Cerebellar nuclear complex (tissue), 1 donor: ENCODE measurements around the gene GAK.

Experiments
- DNase-seq, 2 experiments: peaks; one replicate each; lab custom pipeline; 2025; lab: John Stamatoyannopoulos, UW

The GAK gene

DNA sequence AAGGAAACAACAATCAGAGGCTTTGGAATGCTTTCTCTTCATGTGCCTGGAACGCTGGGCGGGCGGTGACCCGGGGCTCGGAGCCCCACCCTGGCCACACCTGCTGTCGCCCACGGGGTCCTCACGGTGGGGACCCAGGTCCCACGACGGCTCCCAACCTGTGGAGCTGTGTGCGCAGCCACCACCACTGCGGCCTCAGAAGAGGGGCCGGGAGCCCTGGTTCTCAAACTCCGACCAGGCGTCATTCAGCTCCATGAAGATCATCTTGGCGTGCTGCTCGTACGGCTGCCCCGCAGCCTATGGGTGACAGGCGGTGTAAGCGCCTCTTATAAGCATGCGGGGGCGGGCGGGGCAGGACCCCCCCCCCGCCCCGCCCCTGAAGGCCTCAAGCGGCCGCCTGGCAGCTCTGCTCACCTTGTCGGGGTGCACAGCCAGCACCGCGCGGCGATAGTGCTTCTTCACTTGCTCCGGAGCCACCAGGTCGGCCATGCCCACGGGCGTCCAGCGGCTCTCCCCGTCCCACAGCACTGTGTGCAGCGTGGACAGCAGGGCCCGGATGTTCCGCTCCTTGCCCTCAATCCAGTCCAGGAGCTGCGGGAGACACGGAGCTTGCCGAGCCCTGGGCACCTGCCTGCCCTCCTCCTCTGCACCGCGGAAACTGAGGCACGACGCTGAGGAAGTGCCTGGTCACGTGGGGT lies 82.5 kb downstream of the GAK start:
- no peak for DNase-seq

DNA sequence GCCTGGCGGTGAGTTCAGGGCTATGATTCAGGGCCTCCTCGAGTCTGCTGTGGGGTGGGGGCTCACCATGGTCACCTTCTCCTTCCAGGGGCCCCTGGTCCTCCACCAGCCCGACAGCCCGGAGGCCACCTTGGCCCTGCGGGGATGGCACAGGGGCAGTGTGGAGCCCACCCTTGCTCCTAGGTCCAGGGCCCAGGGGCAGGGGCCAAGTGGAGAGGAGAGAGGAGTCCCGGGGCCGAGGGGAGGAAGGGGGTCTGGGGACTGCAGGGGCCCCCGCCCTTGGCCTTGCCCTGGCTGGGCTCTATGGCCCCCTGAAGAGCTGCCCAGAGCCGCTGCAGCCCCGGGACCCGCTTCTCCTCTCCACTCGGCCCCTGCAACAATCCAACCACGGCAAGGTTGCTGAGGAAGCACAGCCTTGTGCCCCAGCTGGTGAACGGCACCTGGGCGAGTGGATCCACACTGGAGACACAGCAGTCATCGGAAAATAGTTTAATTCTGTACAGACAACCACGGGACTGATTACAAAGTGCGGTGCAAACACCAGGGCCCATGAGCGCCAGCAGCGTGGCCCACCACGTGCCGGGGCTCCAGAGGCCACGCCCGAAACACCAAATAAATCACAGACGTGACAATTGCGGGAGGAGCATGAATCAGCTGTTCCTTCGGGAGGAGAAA lies 83.2 kb downstream of the GAK start:
- DNase-seq, result no peak

- DNase-seq, result no peak
Observed at GRCh38 chr4:848307-848691, 83.8 kb downstream of the GAK start.

DNA sequence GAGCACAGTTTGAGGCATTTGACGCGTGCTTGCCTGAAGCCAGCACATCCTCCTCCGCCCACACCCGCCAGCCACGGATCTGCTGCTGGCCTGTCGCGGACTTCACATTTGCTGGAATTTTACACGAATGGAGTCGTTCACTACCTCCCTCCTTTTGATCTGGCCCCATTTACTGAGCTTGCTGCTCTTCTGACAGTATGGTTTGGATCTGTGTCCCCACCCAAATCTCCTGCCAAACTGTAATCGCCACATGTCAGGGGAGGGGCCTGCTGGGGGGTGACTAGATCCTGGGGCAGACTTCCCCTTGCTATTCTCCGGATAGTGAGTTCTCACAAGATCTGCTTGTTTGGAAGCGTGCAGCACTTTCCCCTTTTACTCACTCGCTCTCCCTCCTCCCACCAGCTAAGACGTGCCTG lies 86.3 kb downstream of the GAK start:
- no peak for DNase-seq

- DNase-seq, result no peak
Observed at GRCh38 chr4:845233-845835, 86.8 kb downstream of the GAK start.

GRCh38 chr4:844752-845232 lies 87.3 kb downstream of the GAK start:
- no peak for DNase-seq

- DNase-seq, result no peak
Observed at GRCh38 chr4:839675-840443, 92.3 kb downstream of the GAK start.

- DNase-seq, result no peak
Observed at GRCh38 chr4:837772-838171, 94.3 kb downstream of the GAK start.

GRCh38 chr4:836750-837301 lies 95.3 kb downstream of the GAK start:
- no peak for DNase-seq

DNA sequence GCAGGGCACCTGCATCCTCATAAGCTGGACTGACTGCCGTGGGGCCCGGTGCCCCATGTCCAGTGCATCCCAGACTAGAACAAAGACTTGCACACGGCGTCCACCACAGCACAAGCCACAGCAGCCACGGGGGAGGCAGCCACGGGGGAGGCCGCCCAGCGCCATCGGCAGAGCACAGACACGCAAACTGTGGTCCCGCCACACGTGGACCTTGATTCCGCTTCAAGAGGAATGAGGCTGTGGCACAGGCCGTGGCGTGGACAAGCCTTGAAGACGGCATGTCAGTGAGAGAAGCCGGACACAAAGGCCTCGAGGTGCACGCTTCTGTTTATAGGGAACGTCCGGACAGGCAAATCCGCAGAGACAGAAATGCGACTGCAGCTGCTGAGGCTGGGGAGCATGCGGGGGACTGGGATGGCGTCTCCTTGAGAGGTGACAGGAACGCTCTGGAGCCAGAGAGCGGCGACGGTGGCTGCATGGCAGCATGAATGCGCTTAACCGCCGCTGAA lies 96.1 kb downstream of the GAK start:
- DNase-seq, result no peak

GRCh38 chr4:835148-836002 lies 96.7 kb downstream of the GAK start:
- no peak for DNase-seq

- DNase-seq, result no peak
Observed at GRCh38 chr4:834368-835147, 97.6 kb downstream of the GAK start.

DNA sequence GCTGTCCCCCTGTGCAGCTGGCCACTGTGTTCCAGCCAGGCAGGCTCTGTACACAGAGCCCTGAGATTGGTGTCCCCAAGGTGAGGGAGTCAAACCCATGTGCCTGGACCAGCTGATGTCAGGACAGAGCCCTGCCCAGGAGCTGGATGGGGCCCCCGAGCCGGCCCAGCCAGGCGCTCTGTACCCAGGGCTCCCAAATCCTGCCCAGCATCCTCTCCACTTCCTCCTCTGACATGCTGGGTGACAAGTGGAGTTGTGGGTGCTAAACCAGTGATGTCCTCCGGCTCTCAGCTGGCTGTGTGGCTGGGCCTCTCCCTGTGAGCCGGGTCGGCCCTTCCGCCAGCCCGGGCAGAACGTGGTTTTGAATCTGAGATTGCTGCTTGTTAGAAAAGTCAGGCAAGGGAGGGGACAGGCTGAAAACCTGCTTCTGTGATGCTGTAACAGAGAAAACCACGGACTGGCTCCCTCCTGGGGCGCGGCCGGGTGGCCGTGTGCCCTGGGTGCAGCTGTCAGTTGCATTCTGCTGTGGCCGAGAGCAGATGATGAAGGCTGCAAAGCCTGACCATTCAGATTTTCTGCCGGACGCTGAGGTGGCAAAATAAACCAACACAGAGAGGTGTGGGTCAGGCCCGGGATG lies 98.3 kb downstream of the GAK start:
- no peak for DNase-seq

- DNase-seq, result no peak
Observed at GRCh38 chr4:833156-833555, 99.0 kb downstream of the GAK start.

- DNase-seq, result no peak
Observed at GRCh38 chr4:832536-832935, 99.6 kb downstream of the GAK start.

DNA sequence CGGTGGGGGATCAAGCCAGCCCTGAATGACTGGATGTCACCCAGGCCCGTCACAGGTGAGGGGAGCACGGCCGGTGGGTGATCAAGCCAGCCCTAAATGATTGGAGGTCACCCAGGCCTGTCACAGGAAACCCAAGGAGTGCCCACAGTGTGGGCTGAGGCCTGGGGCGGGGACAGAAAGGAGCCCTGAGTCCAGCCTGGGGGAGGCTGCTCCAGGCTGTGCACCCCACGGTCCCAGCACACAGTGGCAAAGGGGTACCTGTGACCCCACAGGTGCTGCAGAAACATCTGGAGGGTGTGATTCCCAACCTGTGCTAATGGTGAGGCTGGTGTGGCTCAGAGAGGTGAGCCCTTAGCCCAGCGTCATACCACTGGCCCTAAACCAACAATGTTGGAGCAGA lies 100.0 kb downstream of the GAK start:
- no peak for DNase-seq

- DNase-seq, result no peak
Observed at GRCh38 chr4:831483-831805, 100.7 kb downstream of the GAK start.

DNA sequence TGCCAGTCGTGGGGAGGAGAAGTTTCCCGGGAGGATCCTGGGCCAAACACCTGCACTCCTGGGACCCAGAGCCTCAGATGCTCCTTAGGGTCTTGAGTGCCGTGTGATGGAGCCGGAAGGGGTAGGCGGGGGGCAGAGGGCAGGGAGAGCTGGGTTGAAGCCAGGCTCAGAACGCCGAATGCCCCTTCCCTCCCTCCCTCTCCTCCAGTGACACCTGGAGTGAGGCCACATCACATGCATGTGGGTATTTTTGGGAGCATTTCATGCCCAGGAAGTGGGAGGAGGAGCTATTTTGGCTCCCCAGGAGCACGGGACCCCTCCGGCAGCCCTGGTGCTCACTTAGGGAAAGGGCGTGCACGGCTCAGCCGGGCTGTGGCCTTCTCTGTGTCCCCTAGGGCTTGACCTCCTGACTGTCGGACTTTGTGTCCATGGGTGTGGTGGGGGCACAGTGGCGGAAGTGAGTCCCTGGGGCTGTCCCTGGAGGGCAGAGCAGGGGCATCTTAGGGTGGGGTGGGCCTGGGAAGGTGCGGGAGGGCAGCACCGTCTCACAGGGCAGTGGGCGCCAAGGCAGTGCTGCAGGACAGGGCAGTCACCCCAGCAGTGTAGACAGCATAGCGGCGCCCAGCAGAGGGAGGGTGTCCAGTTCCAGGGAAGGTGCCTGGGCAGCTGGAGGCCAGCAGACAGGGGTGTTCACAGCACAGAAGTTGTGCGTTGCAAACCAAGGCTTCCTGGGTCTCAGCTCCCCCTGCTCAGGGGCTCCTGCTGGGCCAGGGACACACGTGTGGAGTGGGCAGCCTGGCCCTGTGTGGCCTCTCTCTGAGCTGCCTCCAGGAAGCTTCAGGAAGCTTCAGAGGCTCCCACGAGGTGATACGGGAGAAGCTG lies 101.3 kb downstream of the GAK start:
- no peak for DNase-seq
